NCI-H1105 treated with DMSO at 0.1 percent for 48 hours (cell line): ENCODE data around the gene KNDC1.
"Not testable (repeated sequence)": the region's sequence is repeated elsewhere in the genome, so short reads cannot be mapped to it uniquely, and the experiment has no call there.

ENCODE experiments used
- DNase-seq: peaks from one replicate; lab custom pipeline; 2025; lab: John Stamatoyannopoulos, UW

KNDC1 gene

DNA sequence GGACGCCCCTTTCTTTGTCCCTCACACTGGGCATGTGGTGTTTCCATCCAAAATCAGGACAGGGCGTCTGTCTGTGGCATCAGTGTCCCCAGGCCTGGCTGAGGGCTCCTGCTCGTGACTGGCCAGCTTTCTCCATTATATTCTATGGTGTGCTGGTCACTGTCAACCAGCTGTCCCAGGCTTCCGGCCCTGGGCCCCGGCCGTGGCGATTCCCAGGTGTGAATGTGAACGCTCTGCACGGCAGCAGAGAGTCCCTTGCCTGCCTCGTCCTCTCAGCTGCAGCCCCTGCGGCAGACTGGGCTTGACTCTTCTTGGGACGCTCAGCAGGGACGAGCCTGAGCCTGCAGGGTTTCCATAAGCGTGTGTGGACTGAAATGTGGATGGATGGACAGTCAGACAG lies 64.1 kb downstream of the KNDC1 start:
- no peak for DNase-seq

DNA sequence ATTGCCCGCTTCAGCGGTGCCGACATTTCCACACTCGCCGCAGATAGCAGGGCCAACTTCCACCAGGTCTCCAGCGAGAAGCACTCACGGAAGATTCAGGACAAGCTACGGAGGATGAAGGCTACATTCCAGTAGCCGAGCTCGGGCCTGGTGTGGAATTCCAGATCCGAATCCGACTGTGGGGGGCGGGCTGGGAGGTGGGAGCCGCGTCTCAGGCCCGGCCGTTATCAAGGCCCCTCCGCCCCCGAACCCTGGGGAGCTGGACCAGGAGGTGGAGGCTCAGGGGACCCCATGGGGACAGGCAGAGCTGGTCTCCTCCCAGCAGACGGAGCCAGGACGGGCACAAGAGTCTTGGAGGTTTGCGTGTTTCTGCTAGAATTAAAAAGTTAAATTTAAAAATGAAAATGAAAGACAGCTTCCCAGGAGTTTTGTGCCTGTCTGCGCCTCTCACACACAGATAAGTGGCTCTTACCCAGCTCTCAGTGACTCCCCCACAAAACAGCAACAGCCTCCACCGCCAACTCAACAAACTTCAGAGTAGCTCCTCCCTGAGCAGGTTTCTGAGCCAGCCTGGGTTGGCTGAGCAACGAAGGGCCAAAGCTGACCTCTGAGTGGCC lies 64.8 kb downstream of the KNDC1 start:
- no peak for DNase-seq

DNA sequence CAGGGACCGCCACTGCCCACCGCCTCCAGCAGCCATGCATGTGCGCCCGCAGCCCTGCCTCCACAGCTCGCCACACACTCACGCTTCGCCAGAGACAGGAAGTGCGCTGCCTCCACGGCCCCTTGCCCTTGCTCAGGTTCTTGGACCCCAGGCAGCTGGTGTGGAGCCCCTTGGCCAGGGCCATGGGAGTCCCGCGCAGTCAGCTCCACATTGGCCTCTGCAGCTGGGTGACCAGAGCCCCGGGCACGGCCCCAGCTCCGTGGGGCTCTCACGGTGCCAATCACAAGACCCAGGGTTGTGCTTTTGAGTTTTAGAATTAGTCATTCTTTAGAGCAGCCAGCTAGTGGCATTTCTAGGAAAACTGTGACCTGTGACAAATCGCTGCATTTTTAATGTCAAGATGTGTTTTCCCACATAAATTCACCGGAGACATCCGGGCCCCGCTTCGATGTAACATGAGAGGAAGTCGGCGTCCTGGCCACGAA lies 65.7 kb downstream of the KNDC1 start:
- DNase-seq: no peak

DNA sequence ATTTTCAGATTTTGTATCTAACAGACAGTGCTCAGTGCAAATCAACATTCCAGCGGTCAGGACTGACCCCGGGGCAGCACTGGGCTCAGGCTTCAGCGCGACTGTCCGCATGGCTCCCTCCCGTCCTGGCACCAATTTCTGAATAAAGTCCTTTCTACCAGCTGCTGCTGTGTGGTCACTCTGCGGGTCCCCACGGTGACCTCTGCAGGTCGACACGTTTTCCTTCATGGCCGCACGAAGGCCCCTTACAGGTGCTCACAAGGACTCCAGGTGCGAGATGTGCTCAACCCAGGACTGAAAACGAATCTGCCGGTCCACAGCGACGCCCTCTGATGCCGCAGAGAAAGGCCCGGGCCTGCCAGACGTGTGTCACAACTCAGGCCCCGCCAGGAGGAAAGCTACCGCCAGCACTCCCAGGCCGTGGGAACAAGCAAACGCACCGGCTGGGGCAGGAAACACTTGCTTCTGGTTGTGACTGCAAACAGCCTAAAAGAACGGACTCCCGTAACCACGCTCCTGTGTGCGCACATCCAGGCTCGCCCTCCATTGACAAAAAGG lies 66.3 kb downstream of the KNDC1 start:
- DNase-seq: no peak

DNA sequence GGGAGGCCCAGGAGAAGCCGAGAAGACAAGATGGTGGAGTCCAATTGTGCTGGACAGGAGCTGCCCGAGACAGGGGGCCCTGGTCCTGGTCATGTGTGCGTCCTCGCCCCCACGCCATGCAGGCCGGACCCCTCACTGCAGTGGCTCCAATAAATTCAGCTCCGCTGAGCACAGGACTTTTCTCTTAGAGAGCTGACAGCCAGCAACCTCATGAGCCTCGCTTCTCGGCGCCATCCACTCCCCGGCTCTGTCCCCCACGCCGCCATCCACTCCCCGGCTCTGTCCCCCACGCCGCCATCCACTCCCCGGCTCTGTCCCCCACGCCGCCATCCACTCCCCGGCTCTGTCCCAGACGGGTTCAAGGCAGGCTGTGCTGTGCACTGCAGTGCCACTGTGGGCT lies 67.2 kb downstream of the KNDC1 start:
- no peak for DNase-seq

DNA sequence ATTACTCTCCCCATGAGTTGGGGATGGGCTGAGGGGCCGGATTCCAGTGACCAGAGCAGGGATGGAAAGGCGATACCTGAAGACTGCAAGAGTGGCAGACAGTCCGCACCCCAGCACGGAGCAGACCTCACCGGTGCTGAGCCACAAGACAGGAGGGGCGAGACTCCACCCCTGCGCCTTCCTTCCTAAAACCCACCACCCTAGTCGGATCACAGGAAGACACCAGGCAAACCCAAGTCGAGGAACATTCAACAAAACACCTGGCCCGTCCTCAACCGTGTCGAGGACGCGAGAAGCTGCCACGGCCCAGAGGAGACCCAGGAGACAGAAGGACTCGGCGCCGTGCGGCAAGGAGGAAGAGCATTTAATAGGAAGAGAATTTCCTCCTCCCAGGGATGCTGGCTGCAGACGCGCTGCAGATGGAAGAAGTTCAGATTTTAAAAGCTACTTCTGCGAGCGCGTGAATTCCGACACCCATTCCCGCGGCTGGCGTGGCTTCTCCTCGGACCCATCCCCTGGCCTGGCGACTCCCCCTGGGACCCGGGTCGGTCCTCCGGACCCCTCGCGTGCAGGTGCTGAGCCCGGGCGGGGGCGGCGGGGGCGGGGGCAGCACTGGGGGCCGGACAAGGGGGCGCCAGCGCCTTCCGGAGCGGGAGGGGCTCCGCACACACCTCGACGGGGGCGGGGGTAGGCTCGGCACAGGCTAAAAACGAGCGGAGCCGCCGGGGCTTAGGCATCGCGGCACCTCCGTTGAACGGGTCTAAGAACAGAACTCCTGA lies 69.4 kb downstream of the KNDC1 start:
- no peak for DNase-seq

DNA sequence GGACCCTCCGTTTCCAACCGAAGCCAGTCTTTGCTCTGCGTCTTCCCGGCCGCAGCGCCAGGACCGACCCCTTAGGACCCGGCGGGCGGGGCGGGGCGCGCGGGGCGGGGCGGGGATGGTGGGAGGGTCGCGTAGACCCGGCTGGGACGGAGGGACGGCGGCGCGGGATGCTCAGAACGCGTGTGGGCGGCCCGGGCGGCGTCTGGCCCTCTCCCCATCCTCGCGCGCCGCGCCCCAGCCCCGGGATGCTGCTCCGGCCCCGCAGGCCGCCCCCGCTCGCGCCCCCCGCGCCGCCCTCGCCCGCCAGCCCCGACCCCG lies 70.0 kb downstream of the KNDC1 start, which contains the start of gene UTF1:
UTF1 (plus strand) TSS at position 174 of the 318 bp plus-strand sequence; CDS start at position 246, 72 bp downstream.
- DNase-seq: no peak

DNA sequence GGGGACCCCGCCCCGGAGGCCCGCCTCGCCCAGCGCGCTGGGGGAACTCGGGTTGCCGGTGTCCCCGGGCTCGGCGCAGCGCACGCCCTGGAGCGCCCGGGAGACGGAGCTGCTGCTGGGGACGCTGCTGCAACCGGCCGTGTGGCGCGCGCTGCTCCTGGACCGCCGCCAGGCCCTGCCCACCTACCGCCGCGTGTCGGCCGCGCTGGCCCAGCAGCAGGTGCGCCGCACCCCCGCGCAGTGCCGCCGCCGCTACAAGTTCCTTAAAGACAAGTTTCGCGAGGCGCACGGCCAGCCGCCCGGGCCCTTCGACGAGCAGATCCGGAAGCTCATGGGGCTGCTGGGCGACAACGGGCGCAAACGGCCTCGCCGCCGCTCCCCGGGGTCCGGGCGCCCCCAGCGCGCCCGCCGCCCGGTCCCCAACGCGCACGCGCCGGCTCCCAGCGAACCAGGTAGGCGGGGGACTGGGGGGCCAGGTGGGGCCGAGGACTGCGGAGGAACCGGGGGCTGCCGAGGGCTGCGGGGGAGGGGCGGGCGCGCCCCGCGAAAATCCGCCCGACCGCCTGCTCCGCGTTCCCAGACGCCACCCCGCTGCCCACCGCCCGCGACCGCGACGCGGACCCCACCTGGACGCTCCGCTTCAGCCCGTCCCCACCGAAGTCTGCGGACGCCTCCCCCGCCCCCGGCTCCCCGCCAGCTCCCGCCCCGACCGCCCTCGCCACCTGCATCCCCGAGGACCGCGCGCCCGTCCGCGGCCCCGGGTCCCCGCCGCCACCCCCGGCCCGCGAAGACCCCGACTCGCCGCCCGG lies 70.6 kb downstream of the KNDC1 start:
- peak; percentile 26 for DNase-seq

DNA sequence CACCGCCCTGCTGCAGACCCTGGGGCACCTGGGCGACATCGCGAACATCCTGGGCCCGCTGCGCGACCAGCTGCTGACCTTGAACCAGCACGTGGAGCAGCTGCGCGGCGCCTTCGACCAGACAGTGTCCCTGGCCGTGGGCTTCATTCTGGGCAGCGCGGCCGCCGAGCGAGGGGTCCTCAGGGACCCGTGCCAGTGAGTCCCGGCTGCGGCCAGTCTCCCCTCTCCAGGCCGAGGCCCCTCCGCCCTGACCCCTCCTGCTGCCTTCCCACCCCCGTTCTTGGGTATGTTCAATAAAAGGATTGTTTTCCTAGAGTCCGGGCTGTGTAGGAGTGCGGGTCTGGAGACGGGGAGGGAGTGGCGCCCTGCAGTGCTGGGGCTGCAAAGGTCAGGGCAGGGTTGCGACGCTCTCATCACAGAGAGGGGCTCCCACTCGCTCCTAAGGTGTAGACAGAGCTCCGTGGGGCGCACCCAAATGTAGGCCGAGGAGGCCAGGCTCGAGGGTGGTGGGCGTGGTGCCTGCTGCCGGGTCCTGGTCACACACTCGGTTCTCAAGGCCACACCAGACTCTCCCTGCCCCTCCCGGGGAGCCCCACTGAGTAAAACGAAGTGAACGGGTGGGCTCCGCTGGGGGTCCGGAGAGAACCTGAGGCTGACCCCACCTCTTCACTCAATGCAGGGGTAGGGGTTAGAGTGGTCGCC lies 71.4 kb downstream of the KNDC1 start:
- DNase-seq: no peak

DNA sequence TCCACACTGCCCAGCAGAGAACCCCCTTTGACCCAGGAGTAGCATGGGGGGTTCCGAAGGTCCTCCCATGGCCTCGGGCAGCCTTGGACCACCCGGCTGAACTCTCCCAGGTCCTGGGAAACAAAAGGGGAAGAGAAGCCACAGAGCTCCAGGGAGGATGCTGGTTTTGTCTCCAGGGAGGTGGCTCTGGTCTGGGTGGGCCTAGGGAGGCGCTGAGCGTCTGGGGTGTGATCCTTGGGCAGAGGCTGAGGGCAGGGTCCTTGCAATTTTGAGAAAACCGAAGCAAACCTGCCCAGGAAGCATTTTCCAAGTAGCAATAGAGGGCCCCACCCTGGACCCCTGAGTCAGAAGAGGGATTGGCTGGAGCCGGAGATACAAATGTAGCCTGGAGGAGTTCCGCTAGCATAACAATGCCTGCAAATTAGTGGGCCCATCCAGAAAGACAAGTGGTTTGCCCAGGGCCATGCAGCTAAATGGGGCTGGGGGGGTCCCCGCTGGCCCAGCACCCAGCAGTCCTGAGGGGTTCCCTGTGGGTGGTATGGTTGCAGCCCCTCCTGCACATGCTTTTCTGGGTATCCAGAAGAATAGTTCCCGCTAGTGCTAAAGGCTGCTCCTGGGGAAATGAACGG lies 72.0 kb downstream of the KNDC1 start:
- DNase-seq: no peak

DNA sequence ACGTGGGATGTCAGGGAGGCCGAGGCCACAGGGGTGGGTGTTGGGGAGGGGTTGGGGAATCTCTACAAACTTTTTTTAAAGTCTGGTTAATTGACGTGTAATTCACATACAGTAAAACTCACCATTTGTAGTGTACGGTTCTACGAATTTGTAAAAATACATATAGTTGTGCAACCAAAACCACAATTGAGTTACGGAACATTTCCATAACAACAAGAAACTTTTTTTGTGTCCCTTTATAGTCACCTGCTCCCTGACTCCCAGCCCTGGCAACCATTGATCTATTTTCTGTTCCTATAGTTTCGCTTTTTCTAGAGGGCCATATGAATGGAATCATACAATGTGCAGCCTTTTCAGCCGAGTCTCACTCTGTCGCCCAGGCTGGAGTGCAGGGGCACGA lies 74.8 kb downstream of the KNDC1 start:
- not testable (repeated sequence) for DNase-seq

DNA sequence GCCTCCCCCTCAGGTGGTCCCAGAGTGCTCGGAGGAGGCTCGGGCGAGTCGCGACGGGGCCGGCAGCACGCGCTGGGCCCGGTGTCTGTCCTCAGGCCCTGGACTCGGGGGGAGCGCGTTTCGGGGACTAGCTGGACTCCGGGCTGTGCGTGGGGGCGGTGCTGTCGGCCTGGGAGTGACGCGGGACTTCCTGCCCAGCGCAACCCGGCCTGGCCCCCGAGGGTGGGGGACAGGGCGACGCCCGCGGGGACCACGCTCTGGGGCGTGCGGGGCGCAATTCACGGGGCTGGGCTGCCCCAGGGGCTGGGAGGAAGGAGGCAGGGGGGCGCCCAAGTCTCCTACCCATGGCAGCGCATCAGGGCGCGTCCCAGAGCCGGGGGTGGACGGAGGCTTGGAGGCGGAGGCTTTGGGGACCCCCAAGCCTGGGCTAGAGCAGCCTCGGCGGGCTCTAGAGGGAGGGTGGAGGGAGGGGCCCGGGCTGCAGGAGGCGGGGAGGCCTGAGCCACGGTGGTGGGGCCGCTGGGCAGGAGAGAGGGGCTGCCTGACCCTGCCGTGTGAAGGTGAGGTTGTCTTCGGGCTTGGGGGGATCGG lies 75.3 kb downstream of the KNDC1 start:
- no peak for DNase-seq

DNA sequence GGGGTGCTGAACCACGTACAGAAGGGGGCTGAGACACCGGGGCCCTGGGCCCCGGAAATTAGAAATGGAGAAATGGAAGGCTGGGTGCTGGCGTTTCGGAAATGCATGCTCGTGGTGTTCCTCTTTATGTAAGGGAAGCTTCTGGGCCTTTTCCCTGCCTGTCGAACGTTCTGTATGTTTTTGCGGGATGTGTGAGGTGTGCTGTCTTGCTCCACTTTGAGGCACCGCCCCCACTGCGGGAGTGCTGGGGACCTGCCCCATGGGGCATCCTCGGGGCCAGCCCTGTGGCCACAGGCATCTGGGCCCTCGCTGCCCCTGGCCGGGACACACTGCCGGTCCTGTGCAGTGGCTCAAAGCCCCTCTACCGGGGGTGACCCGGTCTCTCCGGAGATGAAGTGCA lies 75.9 kb downstream of the KNDC1 start:
- DNase-seq: no peak

DNA sequence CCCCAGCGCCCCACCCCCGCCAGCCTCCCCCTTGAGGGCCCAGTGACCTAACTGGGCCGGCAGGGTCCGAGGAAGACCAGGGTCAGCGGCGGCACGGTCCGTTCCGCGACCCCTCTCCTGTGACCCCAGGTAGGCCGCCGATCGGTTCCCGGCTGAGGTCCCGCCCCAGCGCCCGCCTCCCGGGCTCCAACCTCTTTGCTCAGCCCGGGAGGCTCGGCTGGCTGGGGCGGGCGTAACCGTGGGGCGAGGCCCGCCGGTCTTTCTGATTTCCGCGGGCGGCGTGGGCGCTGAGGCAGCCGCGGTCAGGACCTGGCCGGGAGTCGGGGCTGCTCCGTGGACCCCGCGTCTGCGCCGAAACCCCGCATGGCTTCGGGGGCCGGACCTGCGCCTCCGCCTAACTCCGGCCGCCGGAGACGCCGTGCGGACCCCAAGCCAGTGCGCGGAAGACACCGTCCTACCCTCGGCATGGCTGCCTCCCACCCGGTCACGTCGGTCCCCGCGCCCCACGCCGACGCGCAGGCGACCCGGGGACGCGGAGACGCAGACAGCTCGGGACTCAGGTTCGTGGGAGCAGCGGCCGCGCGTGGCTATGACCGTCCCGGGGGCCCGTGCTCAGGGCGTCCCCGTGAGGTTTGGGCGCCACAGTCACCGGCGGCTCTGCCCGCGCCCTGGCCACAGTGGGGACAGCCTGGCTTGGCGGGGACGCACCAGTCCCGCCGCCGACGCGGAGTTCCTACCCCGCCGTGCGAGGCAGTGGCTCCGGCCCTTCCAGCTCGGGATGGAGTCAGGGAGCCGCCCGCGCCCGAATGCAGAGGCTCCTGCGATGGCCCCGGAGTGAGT lies 76.6 kb downstream of the KNDC1 start:
- no peak for DNase-seq

DNA sequence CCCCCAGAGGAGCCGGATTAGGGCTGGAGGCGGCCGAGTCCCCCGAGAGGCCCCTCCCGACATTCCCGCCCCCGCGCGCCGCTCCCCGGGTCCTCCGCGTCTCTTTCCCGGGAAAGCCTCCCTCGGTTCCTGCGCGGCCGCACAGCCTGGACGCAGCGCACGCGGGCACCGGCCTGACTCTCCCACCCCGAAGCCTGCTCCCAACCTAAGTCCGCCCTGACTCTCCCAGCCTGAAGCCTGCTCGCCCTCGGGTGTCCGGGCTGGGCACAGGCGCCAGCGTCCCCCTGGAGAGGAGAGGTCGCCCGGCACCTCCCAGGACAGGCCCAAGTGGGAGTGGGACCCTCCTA lies 77.2 kb downstream of the KNDC1 start:
- no peak for DNase-seq

DNA sequence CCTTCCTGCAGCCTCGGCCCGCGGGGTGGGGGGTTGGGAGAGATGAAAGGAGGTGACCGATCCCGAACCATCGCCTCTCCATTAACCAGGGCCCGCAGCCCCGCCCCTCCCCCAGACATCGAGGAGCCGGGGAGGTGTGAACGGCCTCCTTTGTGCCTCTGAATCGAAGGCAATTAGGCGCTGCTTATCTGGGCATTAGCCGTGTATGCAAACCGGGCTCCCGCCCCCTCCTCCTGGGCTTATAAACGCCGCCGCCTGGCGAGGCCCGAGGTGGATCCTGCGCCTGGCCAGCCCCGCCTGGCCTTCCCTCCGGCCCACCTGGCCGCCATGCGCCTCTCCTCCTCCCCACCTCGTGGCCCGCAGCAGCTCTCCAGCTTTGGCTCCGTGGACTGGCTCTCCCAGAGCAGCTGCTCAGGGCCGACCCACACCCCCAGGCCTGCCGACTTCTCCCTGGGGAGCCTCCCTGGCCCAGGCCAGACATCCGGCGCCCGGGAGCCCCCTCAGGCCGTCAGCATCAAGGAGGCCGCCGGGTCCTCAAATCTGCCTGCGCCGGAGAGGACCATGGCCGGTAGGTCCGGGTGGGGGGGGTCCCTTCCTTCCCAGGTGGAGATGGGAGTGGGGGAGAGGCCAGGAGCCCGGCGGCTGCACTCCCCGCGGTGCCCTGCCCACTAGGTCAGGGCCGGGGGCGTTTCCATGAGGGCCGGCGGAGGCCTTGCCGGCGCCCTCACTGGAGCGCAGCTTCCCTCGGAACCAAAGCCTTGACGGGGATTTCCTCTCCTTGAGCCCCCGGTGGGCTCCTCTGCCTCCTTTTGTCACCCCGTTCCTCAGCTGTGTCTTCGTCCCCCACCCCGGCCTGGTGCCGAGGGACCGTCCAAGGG lies 77.8 kb downstream of the KNDC1 start, which contains the start of gene VENTX:
VENTX (plus strand) TSS at position 268 of the 878 bp plus-strand sequence; CDS start at position 328, 60 bp downstream.
- peak; percentile 39 for DNase-seq

DNA sequence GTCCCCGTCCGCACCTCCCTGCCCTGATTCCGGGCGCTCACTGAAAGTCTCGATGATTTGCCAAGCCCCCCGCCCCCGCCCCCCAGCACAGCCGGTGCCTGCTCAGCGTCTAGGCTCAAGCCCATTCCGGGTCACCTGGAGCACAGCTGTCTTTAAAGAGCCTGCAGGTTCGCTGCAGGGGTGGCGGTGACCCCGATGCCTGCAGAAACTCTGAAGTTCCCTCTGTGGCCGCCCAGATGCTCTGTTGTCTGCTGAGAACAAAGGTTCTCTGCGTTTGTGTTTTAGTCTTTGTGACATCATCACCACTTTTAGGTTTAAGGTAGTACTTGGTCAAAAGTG lies 78.4 kb downstream of the KNDC1 start:
- DNase-seq: no peak

DNA sequence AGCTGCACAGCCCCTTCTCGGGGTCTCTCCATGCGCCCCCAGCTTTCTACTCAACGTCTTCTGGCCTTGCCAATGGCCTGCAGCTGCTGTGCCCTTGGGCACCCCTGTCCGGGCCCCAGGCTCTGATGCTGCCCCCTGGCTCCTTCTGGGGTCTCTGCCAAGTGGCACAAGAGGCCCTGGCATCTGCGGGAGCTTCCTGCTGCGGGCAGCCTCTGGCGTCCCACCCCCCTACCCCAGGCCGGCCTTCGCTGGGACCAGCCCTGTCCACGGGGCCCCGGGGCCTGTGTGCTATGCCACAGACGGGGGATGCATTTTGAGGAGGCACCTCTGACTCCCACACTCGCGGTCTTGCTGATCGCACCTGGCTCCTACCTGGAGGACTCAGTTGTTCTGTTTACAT lies 80.0 kb downstream of the KNDC1 start:
- no peak for DNase-seq

DNA sequence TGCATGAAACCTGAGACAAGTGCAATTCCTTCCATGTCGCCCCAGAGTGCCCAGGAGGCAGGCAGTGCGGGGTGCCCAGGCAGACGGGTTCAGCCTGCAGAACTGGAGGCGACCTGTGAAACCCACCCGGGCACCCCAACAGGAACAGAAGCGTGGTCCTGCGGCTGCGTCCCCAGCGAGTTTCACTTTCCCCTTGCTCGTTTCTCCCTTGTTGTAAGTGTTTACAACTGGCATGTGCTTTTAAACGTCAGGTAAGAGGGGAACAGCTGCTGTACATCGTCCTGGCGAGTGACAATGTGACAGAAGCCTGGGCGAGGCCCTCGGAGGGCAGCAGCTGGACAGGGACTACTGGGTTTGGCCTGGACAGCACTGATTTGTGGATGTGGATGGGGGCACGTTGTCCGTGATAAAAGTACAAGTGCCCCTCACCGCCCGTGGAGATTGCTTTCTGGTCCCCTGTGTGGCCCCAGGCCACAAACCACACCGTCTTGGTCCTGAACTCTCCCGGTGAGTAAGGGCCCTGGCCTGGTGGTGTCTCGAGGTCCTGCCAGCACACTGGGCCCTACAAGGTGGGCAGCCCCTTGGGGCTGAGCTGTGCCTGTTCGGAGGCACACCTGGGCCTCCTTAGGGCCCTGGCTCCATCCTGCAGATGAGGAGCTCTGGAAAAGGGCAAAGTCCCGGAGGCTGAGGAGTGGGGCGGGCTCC lies 81.6 kb downstream of the KNDC1 start:
- no peak for DNase-seq
